ENCODE results near the gene PARN. TPM values are rescaled to one million over a fixed set of nuclear protein-coding genes. Genes with fewer than 3 reads are reported as not detected.
A peak's percentile ranks its signal among the peaks of the same experiment; 100 is the strongest.
"Not testable (repeated sequence)": the region's sequence is repeated elsewhere in the genome, so short reads cannot be mapped to it uniquely, and the experiment has no call there.

Gene PARN
- polyA plus RNA-seq, 3 donors from 2014 or later: 36.3 to 60.4 (median 52.9) TPM

- Mint-ChIP-seq H3K27ac (peak overlapping the region in 3 of 6 donors; percentile 23 to 53 (median 40)), H3K4me3 (no peak overlapping the region), H3K36me3 (peaks cover 5 to 38% (median 11%) of the 10 kb centered on the region in 3 donors), H3K4me1 (peaks cover 0 to 6% of the 10 kb centered on the region in 2 donors), H3K9me3 (no peaks in the 10 kb centered on the region), H3K27me3 (ENCODE audit: low read depth in 3 of 3) (no peaks in the 10 kb centered on the region)
- DNase-seq: no peak
These were observed 19.8 kb upstream of the PARN start for GRCh38 chr16:14649816-14650215.

GRCh38 chr16:14641926-14642325, 11.9 kb upstream of the PARN start:
- Mint-ChIP-seq H3K27ac (peak overlapping the region in 5 of 6 donors; percentile 18 to 75 (median 40)), H3K27me3 (ENCODE audit: low read depth in 3 of 3) (no peaks in the 10 kb centered on the region), H3K4me1 (peaks cover 23 to 43% of the 10 kb centered on the region in 2 donors), H3K9me3 (no peaks in the 10 kb centered on the region), H3K4me3 (no peak overlapping the region), H3K36me3 (peaks cover 0 to 4% (median 4%) of the 10 kb centered on the region in 3 donors)
- DNase-seq: no peak

GRCh38 chr16:14641206-14641605, 11.1 kb upstream of the PARN start:
- no peaks in the 10 kb centered on the region for H3K9me3 Mint-ChIP-seq
- H3K27me3 Mint-ChIP-seq (ENCODE audit: low read depth in 3 of 3): no peaks in the 10 kb centered on the region
- peaks cover 31 to 50% of the 10 kb centered on the region in 2 donors for H3K4me1 Mint-ChIP-seq
- DNase-seq: no peak
- peaks cover 0 to 4% (median 4%) of the 10 kb centered on the region in 3 donors for H3K36me3 Mint-ChIP-seq
- H3K4me3 Mint-ChIP-seq: no peak overlapping the region
- H3K27ac Mint-ChIP-seq: peak overlapping the region; percentile 1 to 84 (median 36)

- DNase-seq: no peak
- Mint-ChIP-seq H3K27ac (peak overlapping the region in 5 of 6 donors; percentile 32 to 72 (median 44)), H3K4me3 (no peak overlapping the region), H3K36me3 (peaks cover 0 to 3% (median 3%) of the 10 kb centered on the region in 3 donors), H3K4me1 (peaks cover 36 to 55% of the 10 kb centered on the region in 2 donors), H3K27me3 (ENCODE audit: low read depth in 3 of 3) (no peaks in the 10 kb centered on the region), H3K9me3 (no peaks in the 10 kb centered on the region)
These were observed 10.5 kb upstream of the PARN start for GRCh38 chr16:14640538-14640937.

GRCh38 chr16:14636951-14637240, 6.8 kb upstream of the PARN start:
- not testable (repeated sequence) for H3K36me3 Mint-ChIP-seq, H3K9me3 Mint-ChIP-seq, H3K4me3 Mint-ChIP-seq, DNase-seq
- H3K27me3 Mint-ChIP-seq (ENCODE audit: low read depth in 3 of 3): peaks cover 6 to 14% (median 10%) of the 10 kb centered on the region in 3 donors
- peak overlapping the region in 4 of 6 donors; percentile 6 to 41 (median 23) for H3K27ac Mint-ChIP-seq
- peaks cover 61 to 75% of the 10 kb centered on the region in 2 donors for H3K4me1 Mint-ChIP-seq

GRCh38 chr16:14636179-14636950, 6.3 kb upstream of the PARN start:
- Mint-ChIP-seq H3K4me3 (peak overlapping the region in 2 of 5 donors; percentile 11 to 35), H3K4me1 (peaks cover 65 to 78% of the 10 kb centered on the region in 2 donors)

GRCh38 chr16:14635395-14636165, 5.5 kb upstream of the PARN start:
- Mint-ChIP-seq H3K4me3 (peak overlapping the region in 4 of 5 donors; percentile 11 to 100 (median 24)), H3K27ac (peak overlapping the region; percentile 75 to 100 (median 100)), H3K4me1 (peaks cover 70 to 74% of the 10 kb centered on the region in 2 donors), H3K27me3 (ENCODE audit: low read depth in 3 of 3) (peaks cover 6 to 16% (median 11%) of the 10 kb centered on the region in 3 donors), H3K9me3 (no peaks in the 10 kb centered on the region), H3K36me3 (no peaks in the 10 kb centered on the region)
- DNase-seq: no peak

More at GRCh38 chr16:14636179-14636950, 6.3 kb upstream of the PARN start:
- peaks cover 6 to 14% (median 10%) of the 10 kb centered on the region in 3 donors for H3K27me3 Mint-ChIP-seq (ENCODE audit: low read depth in 3 of 3)
- H3K36me3 Mint-ChIP-seq, DNase-seq, H3K9me3 Mint-ChIP-seq: not testable (repeated sequence)
- H3K27ac Mint-ChIP-seq: peak overlapping the region; percentile 41 to 91 (median 56)

- no peak for DNase-seq
- Mint-ChIP-seq H3K27ac (peak overlapping the region; percentile 99 to 100 (median 100)), H3K36me3 (peaks cover 0 to 4% (median 3%) of the 10 kb centered on the region in 3 donors), H3K9me3 (peaks cover 0 to 1% (median 0%) of the 10 kb centered on the region in 6 donors), H3K27me3 (ENCODE audit: low read depth in 3 of 3) (peaks cover 15 to 26% (median 17%) of the 10 kb centered on the region in 3 donors), H3K4me3 (peak overlapping the region; percentile 97 to 100 (median 100)), H3K4me1 (peaks cover 66 to 70% of the 10 kb centered on the region in 2 donors)
These were observed 4.3 kb upstream of the PARN start for GRCh38 chr16:14634389-14634725.

GRCh38 chr16:14632693-14633569, 2.9 kb upstream of the PARN start, which contains the start of gene BFAR:
TSS of gene BFAR (plus strand) at chr16:14632951. CDS start at chr16:14644347, 11,396 bp downstream.
- Mint-ChIP-seq H3K27ac (peak within 1 kb of the TSS; percentile 99 to 100 (median 100)), H3K9me3 (peaks cover 0 to 1% (median 0%) of the 10 kb centered on the region in 6 donors), H3K4me1 (peaks cover 78 to 84% of the 10 kb centered on the region in 2 donors), H3K4me3 (peak within 1 kb of the TSS; percentile 97 to 100 (median 100)), H3K27me3 (ENCODE audit: low read depth in 3 of 3) (peaks cover 17 to 31% (median 18%) of the 10 kb centered on the region in 3 donors), H3K36me3 (peaks cover 0 to 4% (median 3%) of the 10 kb centered on the region in 3 donors)
- DNase-seq: peak; percentile 99 to 100 (median 100)

- Mint-ChIP-seq H3K36me3 (peaks cover 1 to 12% (median 9%) of the 10 kb centered on the region in 3 donors), H3K4me3 (peak overlapping the region; percentile 96 to 100 (median 100)), H3K4me1 (peaks cover 63 to 78% of the 10 kb centered on the region in 2 donors), H3K27ac (peak overlapping the region; percentile 99 to 100 (median 100)), H3K27me3 (ENCODE audit: low read depth in 3 of 3) (peaks cover 17 to 31% (median 18%) of the 10 kb centered on the region in 3 donors)
- not testable (repeated sequence) for DNase-seq, H3K9me3 Mint-ChIP-seq
These were observed 715 bp upstream of the PARN start for GRCh38 chr16:14630620-14631330.

- Mint-ChIP-seq H3K27me3 (ENCODE audit: low read depth in 3 of 3) (peaks cover 18 to 31% (median 18%) of the 10 kb centered on the region in 3 donors), H3K4me3 (peak overlapping the region; percentile 94 to 98 (median 97)), H3K36me3 (peaks cover 5 to 16% (median 9%) of the 10 kb centered on the region in 3 donors), H3K4me1 (peaks cover 53 to 73% of the 10 kb centered on the region in 2 donors), H3K27ac (peak overlapping the region; percentile 97 to 100 (median 98)), H3K9me3 (peaks cover 0 to 1% (median 0%) of the 10 kb centered on the region in 6 donors)
- DNase-seq: no peak
These were observed 495 bp downstream of the PARN start for GRCh38 chr16:14629612-14629918.

- H3K4me3 Mint-ChIP-seq: peak overlapping the region; percentile 94 to 98 (median 97)
- H3K27me3 Mint-ChIP-seq (ENCODE audit: low read depth in 3 of 3): peaks cover 18 to 31% (median 18%) of the 10 kb centered on the region in 3 donors
- peak; percentile 52 to 70 (median 69) for DNase-seq
- H3K4me1 Mint-ChIP-seq: peaks cover 48 to 71% of the 10 kb centered on the region in 2 donors
- H3K27ac Mint-ChIP-seq: peak overlapping the region; percentile 97 to 100 (median 98)
- H3K36me3 Mint-ChIP-seq: peaks cover 7 to 21% (median 13%) of the 10 kb centered on the region in 3 donors
- peaks cover 0 to 1% (median 0%) of the 10 kb centered on the region in 6 donors for H3K9me3 Mint-ChIP-seq
These were observed 1.1 kb downstream of the PARN start for GRCh38 chr16:14628806-14629611.

Data from immature natural killer cell (primary cell).